ENCODE results near the gene DPP3.

DNA sequence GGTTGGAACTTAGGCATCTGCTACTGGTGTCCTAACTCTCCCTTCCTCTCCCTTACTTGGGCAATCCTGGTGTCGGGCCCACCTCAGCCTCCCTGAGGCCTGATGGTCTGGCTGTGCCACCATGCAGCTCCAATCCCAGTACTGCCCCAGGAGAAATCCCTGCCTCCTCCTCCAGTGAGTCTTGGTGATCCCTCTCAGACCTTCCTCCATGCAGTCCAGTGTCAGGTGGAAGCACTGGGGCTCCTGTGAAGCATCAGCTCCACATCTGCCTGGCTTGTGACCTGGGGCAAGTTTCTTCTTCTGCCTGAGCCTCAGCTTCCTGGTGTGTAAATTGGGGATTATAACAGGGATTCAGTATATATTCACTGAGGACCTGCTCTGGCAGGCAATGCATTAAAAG lies 15.3 kb upstream of the DPP3 start:
- TF ChIP-seq, protein P1, sequence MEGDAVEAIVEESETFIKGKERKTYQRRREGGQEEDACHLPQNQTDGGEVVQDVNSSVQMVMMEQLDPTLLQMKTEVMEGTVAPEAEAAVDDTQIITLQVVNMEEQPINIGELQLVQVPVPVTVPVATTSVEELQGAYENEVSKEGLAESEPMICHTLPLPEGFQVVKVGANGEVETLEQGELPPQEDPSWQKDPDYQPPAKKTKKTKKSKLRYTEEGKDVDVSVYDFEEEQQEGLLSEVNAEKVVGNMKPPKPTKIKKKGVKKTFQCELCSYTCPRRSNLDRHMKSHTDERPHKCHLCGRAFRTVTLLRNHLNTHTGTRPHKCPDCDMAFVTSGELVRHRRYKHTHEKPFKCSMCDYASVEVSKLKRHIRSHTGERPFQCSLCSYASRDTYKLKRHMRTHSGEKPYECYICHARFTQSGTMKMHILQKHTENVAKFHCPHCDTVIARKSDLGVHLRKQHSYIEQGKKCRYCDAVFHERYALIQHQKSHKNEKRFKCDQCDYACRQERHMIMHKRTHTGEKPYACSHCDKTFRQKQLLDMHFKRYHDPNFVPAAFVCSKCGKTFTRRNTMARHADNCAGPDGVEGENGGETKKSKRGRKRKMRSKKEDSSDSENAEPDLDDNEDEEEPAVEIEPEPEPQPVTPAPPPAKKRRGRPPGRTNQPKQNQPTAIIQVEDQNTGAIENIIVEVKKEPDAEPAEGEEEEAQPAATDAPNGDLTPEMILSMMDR (IDR thresholded peaks at IDR 0.05; ENCODE audit: insufficient read depth, low read depth, low read length): no peak
- no peak for TF ChIP-seq EZH2 (IDR thresholded peaks at IDR 0.05; ENCODE audit: insufficient read depth, low read length)
